ENCODE results near the gene CCDC158.

DNA sequence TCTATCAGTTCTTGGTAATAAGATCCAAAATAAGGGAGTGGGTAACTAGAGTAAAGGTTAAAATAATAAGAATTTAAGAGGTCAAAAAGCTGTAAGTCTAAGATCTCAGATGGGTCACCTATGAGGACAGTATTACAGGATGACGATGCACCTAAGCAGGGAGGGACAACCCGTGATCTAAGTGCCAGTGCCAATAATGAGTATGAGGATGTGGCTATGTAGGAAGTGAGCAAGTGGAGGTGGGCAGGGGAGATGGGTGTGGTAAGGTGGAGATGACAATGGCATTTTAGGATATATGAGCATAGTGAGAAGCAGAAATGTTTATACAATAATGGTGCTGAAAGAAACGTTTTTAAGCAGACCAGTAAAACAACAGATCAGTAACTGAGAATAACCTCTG lies 19.3 kb downstream of the CCDC158 start:
- TF ChIP-seq, protein P1, sequence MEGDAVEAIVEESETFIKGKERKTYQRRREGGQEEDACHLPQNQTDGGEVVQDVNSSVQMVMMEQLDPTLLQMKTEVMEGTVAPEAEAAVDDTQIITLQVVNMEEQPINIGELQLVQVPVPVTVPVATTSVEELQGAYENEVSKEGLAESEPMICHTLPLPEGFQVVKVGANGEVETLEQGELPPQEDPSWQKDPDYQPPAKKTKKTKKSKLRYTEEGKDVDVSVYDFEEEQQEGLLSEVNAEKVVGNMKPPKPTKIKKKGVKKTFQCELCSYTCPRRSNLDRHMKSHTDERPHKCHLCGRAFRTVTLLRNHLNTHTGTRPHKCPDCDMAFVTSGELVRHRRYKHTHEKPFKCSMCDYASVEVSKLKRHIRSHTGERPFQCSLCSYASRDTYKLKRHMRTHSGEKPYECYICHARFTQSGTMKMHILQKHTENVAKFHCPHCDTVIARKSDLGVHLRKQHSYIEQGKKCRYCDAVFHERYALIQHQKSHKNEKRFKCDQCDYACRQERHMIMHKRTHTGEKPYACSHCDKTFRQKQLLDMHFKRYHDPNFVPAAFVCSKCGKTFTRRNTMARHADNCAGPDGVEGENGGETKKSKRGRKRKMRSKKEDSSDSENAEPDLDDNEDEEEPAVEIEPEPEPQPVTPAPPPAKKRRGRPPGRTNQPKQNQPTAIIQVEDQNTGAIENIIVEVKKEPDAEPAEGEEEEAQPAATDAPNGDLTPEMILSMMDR (IDR thresholded peaks at IDR 0.05; ENCODE audit: low read length) = no peak
- no peak for TF ChIP-seq EZH2 (IDR thresholded peaks at IDR 0.05; ENCODE audit: borderline replicate concordance, low read length)
